Neuronal stem cell (in vitro differentiated cells): ENCODE measurements around the gene SLC9A1.
A peak's percentile ranks its signal among the peaks of the same experiment; 100 is the strongest.

Source experiments
- DNase-seq: peaks from one replicate; pipeline ENCODE4 v3.0.0-alpha.2; 2013; ENCODE audit warnings: low spot score
- H2AFZ ChIP-seq: one replicate; pipeline ENCODE4 v1.6.1; 2013; ENCODE audit warnings: mild to moderate bottlenecking, low read length, inconsistent platforms
- H2AK5ac ChIP-seq: 2 replicates; pipeline ENCODE4 v1.6.1; 2013; ENCODE audit warnings: low read depth, mild to moderate bottlenecking, inconsistent platforms, low read length, moderate library complexity, mixed read lengths
- H2BK120ac ChIP-seq: 2 replicates; pipeline ENCODE4 v1.6.1; 2013; ENCODE audit warnings: low read depth, mild to moderate bottlenecking, inconsistent platforms, low read length, moderate library complexity, mixed read lengths
- H2BK12ac ChIP-seq: one replicate; pipeline ENCODE4 v1.6.1; 2013; ENCODE audit warnings: low read length, inconsistent platforms
- H2BK15ac ChIP-seq: 2 replicates; pipeline ENCODE4 v1.6.1; 2013; ENCODE audit warnings: mild to moderate bottlenecking, low read length, inconsistent platforms, mixed read lengths
- H2BK5ac ChIP-seq: one replicate; pipeline ENCODE4 v1.6.1; 2013; ENCODE audit warnings: inconsistent platforms, mild to moderate bottlenecking, low read length, moderate library complexity
- H3K14ac ChIP-seq: one replicate; pipeline ENCODE4 v1.6.1; 2013; ENCODE audit warnings: low read length, inconsistent platforms
- H3K18ac ChIP-seq: 2 replicates; pipeline ENCODE4 v1.6.1; 2013; ENCODE audit warnings: low read length, inconsistent platforms
- H3K23ac ChIP-seq: 2 replicates; pipeline ENCODE4 v1.6.1; 2013; ENCODE audit warnings: low read depth, mild to moderate bottlenecking, mixed read lengths, low read length, inconsistent platforms; ENCODE audit not compliant: poor library complexity
- H3K27ac ChIP-seq: replicated peaks from 3 replicates; pipeline ENCODE4 v1.5.1; 2013; ENCODE audit warnings: low read length, inconsistent platforms
- H3K27me3 ChIP-seq, 3 experiments: 2 replicates each; pipeline ENCODE4 v1.6.1; 2013; ENCODE audit warnings: low read length in 3 of 3, mild to moderate bottlenecking in 2 of 3, inconsistent platforms in 1 of 3, low read depth in 1 of 3, mixed read lengths in 1 of 3, moderate library complexity in 1 of 3; ENCODE audit not compliant: control insufficient read depth in 3 of 3, insufficient read depth in 3 of 3
- H3K36me3 ChIP-seq, 2 donors: replicated peaks in 1 of 2; 2 replicates each; pipeline ENCODE4 v1.6.1; 2013; ENCODE audit warnings: low read length in 2 of 2; ENCODE audit not compliant: control insufficient read depth in 2 of 2, insufficient read depth in 2 of 2
- H3K4ac ChIP-seq: 2 replicates; pipeline ENCODE4 v1.6.1; 2013; ENCODE audit warnings: inconsistent platforms, mild to moderate bottlenecking, low read length, moderate library complexity
- H3K4me1 ChIP-seq, 2 donors: 1 replicate in 1 of 2; 2 replicates in 1 of 2; pipeline ENCODE4 v1.6.1; 2013; ENCODE audit warnings: low read length in 2 of 2, low read depth in 1 of 2; ENCODE audit not compliant: control insufficient read depth in 2 of 2, insufficient read depth in 1 of 2
- H3K4me2 ChIP-seq: one replicate; pipeline ENCODE4 v1.6.1; 2013; ENCODE audit warnings: mild to moderate bottlenecking, low read length, inconsistent platforms; ENCODE audit not compliant: insufficient read depth, poor library complexity, severe bottlenecking
- H3K4me3 ChIP-seq, 2 donors: 2 replicates each; pipeline ENCODE4 v1.5.1; 2013; ENCODE audit warnings: low read length in 2 of 2, mild to moderate bottlenecking in 2 of 2, inconsistent platforms in 1 of 2, moderate library complexity in 1 of 2
- H3K79me1 ChIP-seq: one replicate; pipeline ENCODE4 v1.6.1; 2013; ENCODE audit warnings: low read depth, mild to moderate bottlenecking, inconsistent platforms, low read length, moderate library complexity
- H3K9ac ChIP-seq: one replicate; pipeline ENCODE4 v1.6.1; 2013; ENCODE audit warnings: mild to moderate bottlenecking, low read depth, low read length, inconsistent platforms; ENCODE audit not compliant: poor library complexity
- H3K9me3 ChIP-seq, 2 donors: replicated peaks in 1 of 2; 2 replicates each; pipeline versions ENCODE3 to v1.6.1; 2013; ENCODE audit warnings: low read length in 2 of 2, mild to moderate bottlenecking in 2 of 2, inconsistent platforms in 1 of 2, low read depth in 1 of 2, mixed read lengths in 1 of 2, moderate library complexity in 1 of 2; ENCODE audit not compliant: control insufficient read depth in 2 of 2, insufficient read depth in 1 of 2
- H4K8ac ChIP-seq: one replicate; pipeline ENCODE4 v1.6.1; 2013; ENCODE audit warnings: low read depth, mild to moderate bottlenecking, inconsistent platforms, low read length, moderate library complexity
- H4K91ac ChIP-seq: one replicate; pipeline ENCODE4 v1.6.1; 2013; ENCODE audit warnings: low read length, low read depth, mild to moderate bottlenecking, inconsistent platforms; ENCODE audit not compliant: poor library complexity
- WGBS, 2 donors: extraction: QIAGEN DNeasy Blood & Tissue Kit; methylation state at CpG; one replicate each; pipeline ENCODE4 v1.1.7; 2013; ENCODE audit warnings: missing lambda C conversion rate in 2 of 2, mixed read lengths in 1 of 2; ENCODE audit not compliant: insufficient read length in 2 of 2, insufficient replicate concordance in 1 of 2; ENCODE audit errors: extremely low coverage in 2 of 2; 5-methylcytosine and 5-hydroxymethylcytosine counted together

The SLC9A1 gene

GRCh38 chr1:27152829-27153548 lies 1.9 kb downstream of the SLC9A1 start:
- H3K4me1 ChIP-seq: peaks cover 21 to 25% of the 10 kb centered on the region in 2 donors
- no peaks in the 10 kb centered on the region for H3K27me3 ChIP-seq
- no peak overlapping the region for H4K91ac ChIP-seq
- H2AK5ac ChIP-seq: no peak overlapping the region
- DNase-seq: no peak
- H3K79me1 ChIP-seq: peaks cover 7% of the 10 kb centered on the region
- H3K36me3 ChIP-seq: peaks cover 0 to 5% of the 10 kb centered on the region in 2 donors
- no peak overlapping the region for H3K14ac ChIP-seq
- no peak overlapping the region for H2BK12ac ChIP-seq
- no peak overlapping the region for H2BK15ac ChIP-seq
- no peak overlapping the region for H3K9ac ChIP-seq
- H2BK120ac ChIP-seq: no peak overlapping the region
- peak overlapping the region; percentile 40 for H3K4me2 ChIP-seq
- no peaks in the 10 kb centered on the region for H3K9me3 ChIP-seq
- H2AFZ ChIP-seq: no peak overlapping the region
- H3K4ac ChIP-seq: no peak overlapping the region
- H2BK5ac ChIP-seq: no peak overlapping the region
- no peak overlapping the region for H3K27ac ChIP-seq
- WGBS, 2 donors: no CpG with 5 or more reads among the region's 2 CpGs
- H3K23ac ChIP-seq: peak overlapping the region; percentile 58
- H3K18ac ChIP-seq: no peak overlapping the region
- peak overlapping the region in 1 of 2 donors; percentile 20 for H3K4me3 ChIP-seq
- H4K8ac ChIP-seq: no peak overlapping the region

GRCh38 chr1:27152004-27152828 lies 2.7 kb downstream of the SLC9A1 start:
- no peaks in the 10 kb centered on the region for H3K9me3 ChIP-seq

GRCh38 chr1:27150641-27151040 lies 4.3 kb downstream of the SLC9A1 start:
- H3K4me2 ChIP-seq: no peak overlapping the region
- no peak overlapping the region for H2BK120ac ChIP-seq
- H2AK5ac ChIP-seq: no peak overlapping the region
- H3K36me3 ChIP-seq: peaks cover 0 to 11% of the 10 kb centered on the region in 2 donors
- H2AFZ ChIP-seq: no peak overlapping the region
- H4K8ac ChIP-seq: no peak overlapping the region
- peaks cover 24 to 27% of the 10 kb centered on the region in 2 donors for H3K4me1 ChIP-seq
- no peak overlapping the region for H3K4me3 ChIP-seq
- H2BK15ac ChIP-seq: no peak overlapping the region
- H3K18ac ChIP-seq: no peak overlapping the region
- H3K23ac ChIP-seq: no peak overlapping the region
- H3K14ac ChIP-seq: no peak overlapping the region
- no peak overlapping the region for H2BK12ac ChIP-seq
- no peak overlapping the region for H4K91ac ChIP-seq
- H2BK5ac ChIP-seq: no peak overlapping the region
- H3K27ac ChIP-seq: no peak overlapping the region
- DNase-seq: no peak
- no peak overlapping the region for H3K9ac ChIP-seq
- H3K27me3 ChIP-seq: no peaks in the 10 kb centered on the region
- H3K9me3 ChIP-seq: no peaks in the 10 kb centered on the region
- no peak overlapping the region for H3K4ac ChIP-seq
- H3K79me1 ChIP-seq: peaks cover 7% of the 10 kb centered on the region
- WGBS, 2 donors: no CpG with 5 or more reads among the region's 3 CpGs

More at GRCh38 chr1:27152004-27152828, 2.7 kb downstream of the SLC9A1 start:
- H3K4me2 ChIP-seq: no peak overlapping the region
- peaks cover 0 to 5% of the 10 kb centered on the region in 2 donors for H3K36me3 ChIP-seq
- H3K4me1 ChIP-seq: peaks cover 21 to 25% of the 10 kb centered on the region in 2 donors
- no peak overlapping the region for H4K8ac ChIP-seq
- H3K9ac ChIP-seq: no peak overlapping the region
- DNase-seq: no peak
- WGBS, 2 donors: no CpG with 5 or more reads among the region's 7 CpGs
- peak overlapping the region in 1 of 2 donors; percentile 20 for H3K4me3 ChIP-seq
- no peak overlapping the region for H2BK12ac ChIP-seq
- no peaks in the 10 kb centered on the region for H3K27me3 ChIP-seq
- H3K18ac ChIP-seq: no peak overlapping the region
- no peak overlapping the region for H2AK5ac ChIP-seq
- peak overlapping the region; percentile 58 for H3K23ac ChIP-seq
- H2AFZ ChIP-seq: no peak overlapping the region
- H3K14ac ChIP-seq: no peak overlapping the region
- H4K91ac ChIP-seq: no peak overlapping the region
- H2BK15ac ChIP-seq: no peak overlapping the region
- H2BK5ac ChIP-seq: no peak overlapping the region
- H2BK120ac ChIP-seq: no peak overlapping the region
- H3K4ac ChIP-seq: no peak overlapping the region
- peaks cover 7% of the 10 kb centered on the region for H3K79me1 ChIP-seq
- no peak overlapping the region for H3K27ac ChIP-seq

GRCh38 chr1:27150183-27150582 lies 4.7 kb downstream of the SLC9A1 start:
- H3K9ac ChIP-seq: no peak overlapping the region
- WGBS, 2 donors: no CpG with 5 or more reads among the region's 3 CpGs
- H3K9me3 ChIP-seq: no peaks in the 10 kb centered on the region
- no peak overlapping the region for H3K4me3 ChIP-seq
- no peak overlapping the region for H2AFZ ChIP-seq
- no peak overlapping the region for H3K18ac ChIP-seq
- H3K14ac ChIP-seq: no peak overlapping the region
- no peak overlapping the region for H4K8ac ChIP-seq
- no peak overlapping the region for H2BK120ac ChIP-seq
- no peak overlapping the region for H4K91ac ChIP-seq
- H3K79me1 ChIP-seq: peaks cover 7% of the 10 kb centered on the region
- no peak overlapping the region for H2BK12ac ChIP-seq
- no peak overlapping the region for H2AK5ac ChIP-seq
- no peak overlapping the region for H2BK15ac ChIP-seq
- no peak overlapping the region for H3K4ac ChIP-seq
- no peak overlapping the region for H3K4me2 ChIP-seq
- H3K4me1 ChIP-seq: peaks cover 24 to 27% of the 10 kb centered on the region in 2 donors
- H3K36me3 ChIP-seq: peaks cover 0 to 11% of the 10 kb centered on the region in 2 donors
- H3K27me3 ChIP-seq: no peaks in the 10 kb centered on the region
- DNase-seq: no peak
- no peak overlapping the region for H3K27ac ChIP-seq
- no peak overlapping the region for H3K23ac ChIP-seq
- H2BK5ac ChIP-seq: no peak overlapping the region
